ENCODE data around the gene RASA2. TPM values are rescaled to one million over a fixed set of nuclear protein-coding genes. Genes with fewer than 3 reads are reported as not detected.

RASA2 gene
- total and polyA plus RNA-seq, 12 donors = 1.4 to 7.7 (median 5.1) TPM

DNA sequence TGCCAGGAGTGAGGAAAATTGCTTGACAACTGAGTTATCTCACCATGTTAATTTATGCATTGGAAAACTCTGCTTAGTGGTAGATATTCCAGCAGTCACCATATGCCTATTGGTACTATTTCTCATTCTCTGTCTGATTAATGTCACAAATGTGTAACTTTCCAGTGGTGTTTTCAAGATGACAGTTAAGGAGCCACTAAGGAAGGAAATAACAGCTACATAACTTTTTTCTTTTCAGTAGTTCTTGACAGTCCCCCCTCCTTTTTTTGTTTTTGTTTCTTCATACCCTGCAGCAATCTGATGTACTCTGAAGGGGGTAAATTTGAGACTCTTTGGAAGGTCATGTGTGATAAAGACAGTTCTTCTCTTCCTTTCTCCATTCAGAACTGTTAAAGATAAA, 13.1 kb downstream of the RASA2 start:
- no peak overlapping the region for H3K4me3 ChIP-seq
- H3K27me3 ChIP-seq = no peaks in the 10 kb centered on the region
- TF ChIP-seq CTCF (IDR thresholded peaks at IDR 0.05) = no peak
- intact Hi-C loops (cut with DNase I) = loop anchor here in 2 of 10 donors (5.0 kb wide), 2 partner anchors 37 to 52 kb away; no protein-coding TSS in a partner anchor
- ATAC-seq (no peak), DNase-seq (no peak)
- peaks cover 0 to 17% (median 0%) of the 10 kb centered on the region in 9 donors for H3K36me3 ChIP-seq
- H3K4me1 ChIP-seq = peaks cover 0 to 46% (median 12%) of the 10 kb centered on the region in 9 donors
- peaks cover 0 to 4% (median 0%) of the 10 kb centered on the region in 11 donors for H3K9me3 ChIP-seq
- H3K27ac ChIP-seq = peak overlapping the region in 1 of 10 donors; percentile 87

- TF ChIP-seq CTCF (IDR thresholded peaks at IDR 0.05) = no peak
- peaks cover 0 to 43% (median 12%) of the 10 kb centered on the region in 9 donors for H3K4me1 ChIP-seq
- WGBS, 2 donors = 91 to 93% methylated on average over 1 of the region's 1 CpG
- no peak overlapping the region for H3K4me3 ChIP-seq
- peaks cover 0 to 17% (median 0%) of the 10 kb centered on the region in 9 donors for H3K36me3 ChIP-seq
- H3K9me3 ChIP-seq = peaks cover 0 to 4% (median 0%) of the 10 kb centered on the region in 11 donors
- H3K27ac ChIP-seq = peak overlapping the region in 1 of 10 donors; percentile 87
- intact Hi-C loops (cut with DNase I) = loop anchor here in 2 of 10 donors (5.0 kb wide), 2 partner anchors 37 to 52 kb away; no protein-coding TSS in a partner anchor
- ATAC-seq = no peak
- no peak for DNase-seq
- no peaks in the 10 kb centered on the region for H3K27me3 ChIP-seq
These were observed 13.6 kb downstream of the RASA2 start for GRCh38 chr3:141500397-141500796.

GRCh38 chr3:141505166-141505565, 18.3 kb downstream of the RASA2 start:
- no peak overlapping the region for H3K27ac ChIP-seq
- ATAC-seq (no peak), DNase-seq (no peak)
- peaks cover 0 to 21% (median 0%) of the 10 kb centered on the region in 9 donors for H3K4me1 ChIP-seq
- no peaks in the 10 kb centered on the region for H3K27me3 ChIP-seq
- intact Hi-C loops (cut with DNase I) = no loop called here
- H3K9me3 ChIP-seq = peaks cover 0 to 4% (median 0%) of the 10 kb centered on the region in 11 donors
- H3K36me3 ChIP-seq = peaks cover 0 to 17% (median 0%) of the 10 kb centered on the region in 9 donors
- no peak for TF ChIP-seq CTCF (IDR thresholded peaks at IDR 0.05)
- H3K4me3 ChIP-seq = no peak overlapping the region
- 95 to 96% methylated on average over 3 of the region's 3 CpGs for WGBS, 2 donors

DNA sequence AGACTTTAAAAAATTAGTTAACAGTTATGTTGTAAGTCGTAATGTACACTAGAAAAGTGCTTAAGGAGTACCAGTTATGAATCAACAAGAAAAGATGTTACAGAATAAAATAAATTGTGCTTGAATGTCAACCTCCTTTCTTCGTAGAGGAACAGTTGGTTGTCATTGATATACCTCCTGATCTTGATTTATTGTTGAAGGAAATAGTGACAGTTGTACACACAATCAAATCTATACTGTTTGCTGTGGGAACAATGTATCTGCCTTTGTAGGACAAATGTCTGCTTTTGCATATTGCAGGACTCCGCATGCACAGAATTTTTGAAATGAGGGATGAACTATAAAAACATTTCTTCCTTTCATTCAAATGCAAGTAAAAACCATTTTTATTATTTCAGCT, 19.2 kb downstream of the RASA2 start:
- no peaks in the 10 kb centered on the region for H3K27me3 ChIP-seq
- H3K27ac ChIP-seq = no peak overlapping the region
- H3K4me1 ChIP-seq = peaks cover 0 to 21% (median 0%) of the 10 kb centered on the region in 9 donors
- H3K36me3 ChIP-seq = peaks cover 0 to 17% (median 0%) of the 10 kb centered on the region in 9 donors
- intact Hi-C loops (cut with DNase I) = no loop called here
- TF ChIP-seq CTCF (IDR thresholded peaks at IDR 0.05) = no peak
- no peak for ATAC-seq
- DNase-seq = no peak
- WGBS, 2 donors = 94 to 99% methylated on average over 3 of the region's 3 CpGs
- H3K9me3 ChIP-seq = peaks cover 0 to 3% (median 0%) of the 10 kb centered on the region in 11 donors
- H3K4me3 ChIP-seq = no peak overlapping the region

Data from heart right ventricle (tissue), 16 donors.